HL-60 (cell line): ENCODE results near the gene CEP95.

Experiments used
- GABPA ChIP-seq: IDR thresholded peaks from 2 replicates; pipeline ENCODE4 v1.6.1; 2012; ENCODE audit warnings: low read depth
- TF ChIP-seq, protein P1 (sequence below): IDR thresholded peaks from one replicate; pipeline ENCODE4 v1.5.1; 2011; ENCODE audit warnings: low read length, control low read depth, inconsistent platforms; ENCODE audit not compliant: insufficient read depth

- TF ChIP-seq, protein P1, sequence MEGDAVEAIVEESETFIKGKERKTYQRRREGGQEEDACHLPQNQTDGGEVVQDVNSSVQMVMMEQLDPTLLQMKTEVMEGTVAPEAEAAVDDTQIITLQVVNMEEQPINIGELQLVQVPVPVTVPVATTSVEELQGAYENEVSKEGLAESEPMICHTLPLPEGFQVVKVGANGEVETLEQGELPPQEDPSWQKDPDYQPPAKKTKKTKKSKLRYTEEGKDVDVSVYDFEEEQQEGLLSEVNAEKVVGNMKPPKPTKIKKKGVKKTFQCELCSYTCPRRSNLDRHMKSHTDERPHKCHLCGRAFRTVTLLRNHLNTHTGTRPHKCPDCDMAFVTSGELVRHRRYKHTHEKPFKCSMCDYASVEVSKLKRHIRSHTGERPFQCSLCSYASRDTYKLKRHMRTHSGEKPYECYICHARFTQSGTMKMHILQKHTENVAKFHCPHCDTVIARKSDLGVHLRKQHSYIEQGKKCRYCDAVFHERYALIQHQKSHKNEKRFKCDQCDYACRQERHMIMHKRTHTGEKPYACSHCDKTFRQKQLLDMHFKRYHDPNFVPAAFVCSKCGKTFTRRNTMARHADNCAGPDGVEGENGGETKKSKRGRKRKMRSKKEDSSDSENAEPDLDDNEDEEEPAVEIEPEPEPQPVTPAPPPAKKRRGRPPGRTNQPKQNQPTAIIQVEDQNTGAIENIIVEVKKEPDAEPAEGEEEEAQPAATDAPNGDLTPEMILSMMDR, result no peak
- TF ChIP-seq GABPA, result no peak
Measured at GRCh38 chr17:64502809-64503208, 4.0 kb upstream of the CEP95 start.
